Measurements from ENCODE around the gene CHMP1A. TPM values are rescaled to one million over a fixed set of nuclear protein-coding genes. Genes with fewer than 3 reads are reported as not detected.

Gene CHMP1A
- total and polyA plus RNA-seq, 10 donors: 44.4 to 96.2 (median 76.5) TPM

- no peak overlapping the region for H3K4me3 ChIP-seq
- DNase-seq: peak; percentile 74
- WGBS, 5 donors: 84 to 91% (median 89%) methylated on average over 24 to 32 of the region's 32 CpGs
- peaks cover 0 to 36% (median 15%) of the 10 kb centered on the region in 6 donors for H3K4me1 ChIP-seq
- H3K27ac ChIP-seq: no peak overlapping the region
- H3K36me3 ChIP-seq: peaks cover 0 to 90% (median 63%) of the 10 kb centered on the region in 6 donors
- H3K9me3 ChIP-seq: no peaks in the 10 kb centered on the region
- TF ChIP-seq, protein P1, sequence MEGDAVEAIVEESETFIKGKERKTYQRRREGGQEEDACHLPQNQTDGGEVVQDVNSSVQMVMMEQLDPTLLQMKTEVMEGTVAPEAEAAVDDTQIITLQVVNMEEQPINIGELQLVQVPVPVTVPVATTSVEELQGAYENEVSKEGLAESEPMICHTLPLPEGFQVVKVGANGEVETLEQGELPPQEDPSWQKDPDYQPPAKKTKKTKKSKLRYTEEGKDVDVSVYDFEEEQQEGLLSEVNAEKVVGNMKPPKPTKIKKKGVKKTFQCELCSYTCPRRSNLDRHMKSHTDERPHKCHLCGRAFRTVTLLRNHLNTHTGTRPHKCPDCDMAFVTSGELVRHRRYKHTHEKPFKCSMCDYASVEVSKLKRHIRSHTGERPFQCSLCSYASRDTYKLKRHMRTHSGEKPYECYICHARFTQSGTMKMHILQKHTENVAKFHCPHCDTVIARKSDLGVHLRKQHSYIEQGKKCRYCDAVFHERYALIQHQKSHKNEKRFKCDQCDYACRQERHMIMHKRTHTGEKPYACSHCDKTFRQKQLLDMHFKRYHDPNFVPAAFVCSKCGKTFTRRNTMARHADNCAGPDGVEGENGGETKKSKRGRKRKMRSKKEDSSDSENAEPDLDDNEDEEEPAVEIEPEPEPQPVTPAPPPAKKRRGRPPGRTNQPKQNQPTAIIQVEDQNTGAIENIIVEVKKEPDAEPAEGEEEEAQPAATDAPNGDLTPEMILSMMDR (IDR thresholded peaks at IDR 0.05 in 8 of 11, conservative IDR thresholded peaks at IDR 0.05 in 3 of 11): no peak
- TF ChIP-seq POLR2AphosphoS5 (IDR thresholded peaks at IDR 0.05): peak in 1 of 3 donors; percentile 46
- intact Hi-C loops (cut with DNase I; ENCODE audit: low total_unique reads): no loop called here
- no peaks in the 10 kb centered on the region for H3K27me3 ChIP-seq (replicated peaks in 1 of 7)
Measured at GRCh38 chr16:89693931-89694783, 36.6 kb upstream of the CHMP1A start.

DNA sequence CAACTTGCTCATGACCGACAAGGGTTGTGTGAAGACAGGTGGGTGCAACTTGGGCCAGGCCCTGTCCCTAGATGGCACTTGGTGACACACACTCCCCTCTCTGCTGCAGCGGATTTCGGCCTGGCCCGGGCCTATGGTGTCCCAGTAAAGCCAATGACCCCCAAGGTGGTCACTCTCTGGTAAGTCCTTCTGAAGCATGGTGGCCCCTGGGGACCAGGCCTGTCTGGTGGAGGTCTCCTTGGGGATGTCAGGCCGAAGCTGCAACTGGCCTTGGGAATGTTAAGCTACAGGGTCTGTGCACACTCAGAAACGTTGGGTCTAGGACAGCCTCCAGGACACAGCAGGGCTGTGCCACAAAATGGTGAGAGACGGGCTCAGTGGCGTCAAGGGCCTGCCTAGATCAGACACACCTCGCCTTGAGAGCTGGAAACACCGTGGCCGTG is 35.8 kb upstream of the CHMP1A start:
- DNase-seq: no peak
- Histone ChIP-seq H3K4me3 (no peak overlapping the region), H3K36me3 (peaks cover 0 to 95% (median 63%) of the 10 kb centered on the region in 6 donors), H3K27ac (no peak overlapping the region), H3K4me1 (peaks cover 0 to 42% (median 18%) of the 10 kb centered on the region in 6 donors), H3K27me3 (replicated peaks in 1 of 7) (no peaks in the 10 kb centered on the region), H3K9me3 (no peaks in the 10 kb centered on the region)
- 92 to 97% (median 94%) methylated on average over 9 to 11 of the region's 11 CpGs for WGBS, 5 donors
- TF ChIP-seq, protein P1 (IDR thresholded peaks at IDR 0.05 in 8 of 11, conservative IDR thresholded peaks at IDR 0.05 in 3 of 11): no peak
- TF ChIP-seq POLR2AphosphoS5 (IDR thresholded peaks at IDR 0.05): no peak
- TF ChIP-seq POLR2A (IDR thresholded peaks at IDR 0.05): no peak
- intact Hi-C loops (cut with DNase I; ENCODE audit: low total_unique reads): no loop called here

DNA sequence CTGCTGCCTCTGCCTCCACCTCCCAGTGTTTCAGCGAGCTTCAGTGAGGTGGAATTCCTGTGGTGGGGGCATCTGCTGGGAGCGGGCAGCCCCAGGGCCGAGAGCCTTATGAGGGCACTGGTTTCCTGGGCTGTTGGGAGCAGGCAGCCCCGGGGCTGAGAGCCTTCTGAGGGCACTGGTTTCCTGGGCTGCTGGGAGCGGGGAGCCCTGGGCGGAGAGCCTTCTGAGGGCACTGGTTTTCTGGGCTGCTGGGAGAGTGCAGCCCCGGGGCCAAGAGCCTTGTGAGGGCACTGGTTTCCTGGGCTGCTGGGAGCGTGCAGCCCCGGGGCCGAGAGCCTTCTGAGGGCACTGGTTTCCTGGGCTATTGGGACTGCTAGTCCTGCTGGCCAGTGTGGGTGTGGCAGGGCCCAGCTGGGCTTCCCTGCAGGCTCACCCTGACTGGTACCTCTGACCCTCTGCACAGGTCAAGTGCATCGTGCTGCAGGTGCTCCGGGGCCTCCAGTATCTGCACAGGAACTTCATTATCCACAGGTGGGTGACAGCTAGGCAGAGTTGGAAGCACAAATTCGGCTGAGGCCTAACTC is 34.6 kb upstream of the CHMP1A start:
- intact Hi-C loops (cut with DNase I; ENCODE audit: low total_unique reads): no loop called here
- 88 to 97% (median 94%) methylated on average over 6 to 13 of the region's 13 CpGs for WGBS, 5 donors
- peak; percentile 57 for DNase-seq
- H3K27me3 ChIP-seq (replicated peaks in 1 of 7): no peaks in the 10 kb centered on the region
- no peaks in the 10 kb centered on the region for H3K9me3 ChIP-seq
- peaks cover 10 to 46% (median 28%) of the 10 kb centered on the region in 6 donors for H3K4me1 ChIP-seq
- TF ChIP-seq, protein P1 (IDR thresholded peaks at IDR 0.05 in 8 of 11, conservative IDR thresholded peaks at IDR 0.05 in 3 of 11): no peak
- TF ChIP-seq POLR2AphosphoS5 (IDR thresholded peaks at IDR 0.05) (no peak), POLR2A (IDR thresholded peaks at IDR 0.05) (no peak)
- H3K27ac ChIP-seq: no peak overlapping the region
- H3K4me3 ChIP-seq: no peak overlapping the region
- H3K36me3 ChIP-seq: peaks cover 0 to 83% (median 53%) of the 10 kb centered on the region in 6 donors
